WTC11 (cell line): ENCODE results near the gene IL20RB. TPM values are rescaled to one million over a fixed set of nuclear protein-coding genes. Genes with fewer than 3 reads are reported as not detected.

ENCODE experiments used
- ATAC-seq: fragments of 200-7000 bp; cut with Tn5 transposase; 2 replicates; pipeline ENCODE4 v1.10.0; 2021; ENCODE audit warnings: mild to moderate bottlenecking, moderate library complexity
- CTCF ChIA-PET: fragments of 300-600 bp; sonication (Branson Sonifier 250); formaldehyde crosslinking; loops from one replicate; lab custom pipeline; 2021; ENCODE audit warnings: antibody characterized with exemption; lab: Charles Lee
- POLR2A ChIA-PET: fragments of 350-600 bp; sonication (Branson Sonifier 250); formaldehyde crosslinking; loops from one replicate; lab custom pipeline; 2021; ENCODE audit warnings: antibody characterized with exemption; lab: Charles Lee
- DNase-seq: peaks from one replicate; pipeline ENCODE4 v3.0.0; 2021; ENCODE audit warnings: low spot score
- H3K27ac Mint-ChIP-seq: 2 replicates; pipeline ENCODE4 v1.8.0; 2021; ENCODE audit warnings: mixed read lengths
- H3K27me3 Mint-ChIP-seq: 2 replicates; pipeline ENCODE4 v1.8.0; 2021; ENCODE audit warnings: low read depth, mild to moderate bottlenecking, moderate library complexity, mixed read lengths
- H3K36me3 Mint-ChIP-seq: 2 replicates; pipeline ENCODE4 v1.8.0; 2021; ENCODE audit warnings: mixed read lengths
- H3K4me1 Mint-ChIP-seq: 2 replicates; pipeline ENCODE4 v1.8.0; 2022; ENCODE audit warnings: mixed read lengths
- H3K4me3 Mint-ChIP-seq: 2 replicates; pipeline ENCODE4 v1.8.0; 2021; ENCODE audit warnings: mild to moderate bottlenecking, moderate library complexity, mixed read lengths
- H3K9me3 Mint-ChIP-seq: 2 replicates; pipeline ENCODE4 v1.8.0; 2021; ENCODE audit warnings: mixed read lengths
- ATF1 ChIP-seq: sonication (generic); formaldehyde crosslinking; IDR thresholded peaks from 2 replicates; pipeline ENCODE4 v1.8.1; 2023; ENCODE audit warnings: mild to moderate bottlenecking, moderate library complexity, missing genetic modification reagents
- NFATC4 ChIP-seq: fragments of 250-450 bp; sonication (Bioruptor Pico); IDR thresholded peaks from 2 replicates; pipeline ENCODE4 v1.9.0; 2021; ENCODE audit warnings: mild to moderate bottlenecking
- NFYB ChIP-seq: sonication (generic); formaldehyde crosslinking; conservative IDR thresholded peaks from 2 replicates; pipeline ENCODE4 v1.8.0; 2022; ENCODE audit warnings: low read depth, missing genetic modification reagents
- NR3C1 ChIP-seq: sonication (generic); formaldehyde crosslinking; conservative IDR thresholded peaks from 2 replicates; pipeline ENCODE4 v1.8.1; 2023; ENCODE audit warnings: low read depth, mild to moderate bottlenecking, missing genetic modification reagents
- TEAD1 ChIP-seq: sonication (generic); formaldehyde crosslinking; IDR thresholded peaks from 2 replicates; pipeline ENCODE4 v1.8.0; 2022; ENCODE audit warnings: mild to moderate bottlenecking, missing genetic modification reagents
- ZNF416 ChIP-seq: fragments of 250-450 bp; sonication (Bioruptor Pico); IDR thresholded peaks from 2 replicates; pipeline ENCODE4 v1.9.0; 2021; ENCODE audit warnings: mild to moderate bottlenecking, inconsistent platforms
- ZNF423 ChIP-seq: fragments of 250-450 bp; sonication (Bioruptor Pico); IDR thresholded peaks from 2 replicates; pipeline ENCODE4 v2.1.2; 2022; ENCODE audit warnings: mild to moderate bottlenecking, moderate library complexity
- total RNA-seq: library from RNA; stranded (reverse); gene quantifications from 3 replicates; pipeline ENCODE4 v1.2.3, GENCODE V29; 2021
- TF ChIP-seq, protein P1 (sequence below): sonication (generic); formaldehyde crosslinking; conservative IDR thresholded peaks from 2 replicates; pipeline ENCODE4 v1.8.1; 2023; ENCODE audit warnings: mild to moderate bottlenecking, low read depth, missing genetic modification reagents, moderate library complexity
- TF ChIP-seq, protein P2 (sequence below): sonication (generic); formaldehyde crosslinking; IDR thresholded peaks from 2 replicates; pipeline ENCODE4 v1.8.1; 2022; ENCODE audit warnings: mild to moderate bottlenecking, missing genetic modification reagents, moderate library complexity, borderline replicate concordance
- TF ChIP-seq, protein P3 (sequence below): fragments of 250-450 bp; sonication (Bioruptor Pico); IDR thresholded peaks from 2 replicates; pipeline ENCODE4 v2.1.2; 2022; ENCODE audit warnings: mild to moderate bottlenecking, moderate library complexity
- TF ChIP-seq, protein P4 (sequence below): sonication (generic); formaldehyde crosslinking; IDR thresholded peaks from 2 replicates; pipeline ENCODE4 v1.8.0; 2022; ENCODE audit warnings: mild to moderate bottlenecking, missing genetic modification reagents
- TF ChIP-seq, protein P5 (sequence below): sonication (generic); formaldehyde crosslinking; IDR thresholded peaks from 2 replicates; pipeline ENCODE4 v1.8.1; 2022; ENCODE audit warnings: missing genetic modification reagents, borderline replicate concordance

Gene IL20RB
- total RNA-seq, 1 experiment from 2014 or later: 2.3 TPM

DNA sequence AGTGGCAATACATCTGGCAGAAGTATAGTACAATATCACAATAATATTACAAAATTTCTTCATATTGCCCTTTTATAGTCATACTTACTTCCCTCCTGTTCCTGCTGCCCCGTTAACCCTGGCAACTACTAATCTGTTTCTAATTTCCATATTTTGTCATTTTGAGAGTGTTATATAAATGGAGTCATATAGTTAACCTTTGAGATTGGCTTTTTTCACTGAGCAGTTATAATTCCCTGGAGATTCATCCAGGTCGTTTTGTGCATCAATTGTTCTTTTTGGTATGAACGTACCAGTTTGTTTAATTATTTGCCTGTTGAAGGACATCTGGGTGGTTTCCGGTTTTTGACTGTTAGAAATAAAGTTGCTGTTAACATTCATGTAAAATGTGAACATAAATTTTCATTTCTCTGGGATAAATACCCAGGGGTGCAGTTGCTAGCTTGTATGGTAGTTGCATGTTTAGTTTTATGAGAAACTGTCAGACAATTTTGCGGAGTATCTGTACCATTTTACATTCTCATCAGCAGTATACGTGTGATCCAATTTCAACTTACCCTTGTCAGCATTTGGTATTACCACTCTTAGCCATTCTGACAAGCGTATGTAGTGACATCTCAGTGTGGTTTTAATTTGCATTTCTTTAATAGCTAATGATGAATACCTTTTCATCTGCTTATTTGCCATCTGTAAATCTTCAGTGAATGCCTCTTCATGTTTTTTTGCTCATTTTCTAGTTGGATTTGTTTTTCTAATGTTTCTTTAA is 32.2 kb upstream of the IL20RB start:
- DNase-seq (no peak), ATAC-seq (no peak)
- Mint-ChIP-seq H3K9me3 (peaks cover 7% of the 10 kb centered on the region; the same call in 1 of the 2 replicates), H3K4me1 (peaks cover 7% of the 10 kb centered on the region; the same call in 1 of the 2 replicates), H3K36me3 (peaks cover 6% of the 10 kb centered on the region; the same call in 1 of the 2 replicates), H3K27me3 (no peaks in the 10 kb centered on the region), H3K4me3 (no peak overlapping the region), H3K27ac (no peak overlapping the region)
- ChIA-PET CTCF (no interaction called here), POLR2A (interaction anchor here (0.6 kb wide), 1 partner anchor 82 kb away, joined by 5 read pairs; no protein-coding TSS in a partner anchor)
- TF ChIP-seq, protein P1, sequence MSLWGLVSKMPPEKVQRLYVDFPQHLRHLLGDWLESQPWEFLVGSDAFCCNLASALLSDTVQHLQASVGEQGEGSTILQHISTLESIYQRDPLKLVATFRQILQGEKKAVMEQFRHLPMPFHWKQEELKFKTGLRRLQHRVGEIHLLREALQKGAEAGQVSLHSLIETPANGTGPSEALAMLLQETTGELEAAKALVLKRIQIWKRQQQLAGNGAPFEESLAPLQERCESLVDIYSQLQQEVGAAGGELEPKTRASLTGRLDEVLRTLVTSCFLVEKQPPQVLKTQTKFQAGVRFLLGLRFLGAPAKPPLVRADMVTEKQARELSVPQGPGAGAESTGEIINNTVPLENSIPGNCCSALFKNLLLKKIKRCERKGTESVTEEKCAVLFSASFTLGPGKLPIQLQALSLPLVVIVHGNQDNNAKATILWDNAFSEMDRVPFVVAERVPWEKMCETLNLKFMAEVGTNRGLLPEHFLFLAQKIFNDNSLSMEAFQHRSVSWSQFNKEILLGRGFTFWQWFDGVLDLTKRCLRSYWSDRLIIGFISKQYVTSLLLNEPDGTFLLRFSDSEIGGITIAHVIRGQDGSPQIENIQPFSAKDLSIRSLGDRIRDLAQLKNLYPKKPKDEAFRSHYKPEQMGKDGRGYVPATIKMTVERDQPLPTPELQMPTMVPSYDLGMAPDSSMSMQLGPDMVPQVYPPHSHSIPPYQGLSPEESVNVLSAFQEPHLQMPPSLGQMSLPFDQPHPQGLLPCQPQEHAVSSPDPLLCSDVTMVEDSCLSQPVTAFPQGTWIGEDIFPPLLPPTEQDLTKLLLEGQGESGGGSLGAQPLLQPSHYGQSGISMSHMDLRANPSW: no peak
- no peak for TF ChIP-seq ZNF423 (CRISPR knock-in tag)
- TF ChIP-seq ZNF416 (CRISPR knock-in tag): no peak
- no peak for TF ChIP-seq TEAD1 (CRISPR knock-in tag)
- TF ChIP-seq ATF1 (CRISPR knock-in tag): no peak
- TF ChIP-seq, protein P2, sequence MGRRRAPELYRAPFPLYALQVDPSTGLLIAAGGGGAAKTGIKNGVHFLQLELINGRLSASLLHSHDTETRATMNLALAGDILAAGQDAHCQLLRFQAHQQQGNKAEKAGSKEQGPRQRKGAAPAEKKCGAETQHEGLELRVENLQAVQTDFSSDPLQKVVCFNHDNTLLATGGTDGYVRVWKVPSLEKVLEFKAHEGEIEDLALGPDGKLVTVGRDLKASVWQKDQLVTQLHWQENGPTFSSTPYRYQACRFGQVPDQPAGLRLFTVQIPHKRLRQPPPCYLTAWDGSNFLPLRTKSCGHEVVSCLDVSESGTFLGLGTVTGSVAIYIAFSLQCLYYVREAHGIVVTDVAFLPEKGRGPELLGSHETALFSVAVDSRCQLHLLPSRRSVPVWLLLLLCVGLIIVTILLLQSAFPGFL: no peak
- TF ChIP-seq, protein P3, sequence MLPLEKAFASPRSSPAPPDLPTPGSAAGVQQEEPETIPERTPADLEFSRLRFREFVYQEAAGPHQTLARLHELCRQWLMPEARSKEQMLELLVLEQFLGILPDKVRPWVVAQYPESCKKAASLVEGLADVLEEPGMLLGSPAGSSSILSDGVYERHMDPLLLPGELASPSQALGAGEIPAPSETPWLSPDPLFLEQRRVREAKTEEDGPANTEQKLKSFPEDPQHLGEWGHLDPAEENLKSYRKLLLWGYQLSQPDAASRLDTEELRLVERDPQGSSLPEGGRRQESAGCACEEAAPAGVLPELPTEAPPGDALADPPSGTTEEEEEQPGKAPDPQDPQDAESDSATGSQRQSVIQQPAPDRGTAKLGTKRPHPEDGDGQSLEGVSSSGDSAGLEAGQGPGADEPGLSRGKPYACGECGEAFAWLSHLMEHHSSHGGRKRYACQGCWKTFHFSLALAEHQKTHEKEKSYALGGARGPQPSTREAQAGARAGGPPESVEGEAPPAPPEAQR (CRISPR knock-in tag): no peak
- TF ChIP-seq NFYB: no peak
- TF ChIP-seq NFATC4 (CRISPR knock-in tag): no peak
- TF ChIP-seq, protein P4, sequence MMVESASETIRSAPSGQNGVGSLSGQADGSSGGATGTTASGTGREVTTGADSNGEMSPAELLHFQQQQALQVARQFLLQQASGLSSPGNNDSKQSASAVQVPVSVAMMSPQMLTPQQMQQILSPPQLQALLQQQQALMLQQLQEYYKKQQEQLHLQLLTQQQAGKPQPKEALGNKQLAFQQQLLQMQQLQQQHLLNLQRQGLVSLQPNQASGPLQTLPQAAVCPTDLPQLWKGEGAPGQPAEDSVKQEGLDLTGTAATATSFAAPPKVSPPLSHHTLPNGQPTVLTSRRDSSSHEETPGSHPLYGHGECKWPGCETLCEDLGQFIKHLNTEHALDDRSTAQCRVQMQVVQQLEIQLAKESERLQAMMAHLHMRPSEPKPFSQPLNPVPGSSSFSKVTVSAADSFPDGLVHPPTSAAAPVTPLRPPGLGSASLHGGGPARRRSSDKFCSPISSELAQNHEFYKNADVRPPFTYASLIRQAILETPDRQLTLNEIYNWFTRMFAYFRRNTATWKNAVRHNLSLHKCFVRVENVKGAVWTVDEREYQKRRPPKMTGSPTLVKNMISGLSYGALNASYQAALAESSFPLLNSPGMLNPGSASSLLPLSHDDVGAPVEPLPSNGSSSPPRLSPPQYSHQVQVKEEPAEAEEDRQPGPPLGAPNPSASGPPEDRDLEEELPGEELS (CRISPR knock-in tag): no peak

DNA sequence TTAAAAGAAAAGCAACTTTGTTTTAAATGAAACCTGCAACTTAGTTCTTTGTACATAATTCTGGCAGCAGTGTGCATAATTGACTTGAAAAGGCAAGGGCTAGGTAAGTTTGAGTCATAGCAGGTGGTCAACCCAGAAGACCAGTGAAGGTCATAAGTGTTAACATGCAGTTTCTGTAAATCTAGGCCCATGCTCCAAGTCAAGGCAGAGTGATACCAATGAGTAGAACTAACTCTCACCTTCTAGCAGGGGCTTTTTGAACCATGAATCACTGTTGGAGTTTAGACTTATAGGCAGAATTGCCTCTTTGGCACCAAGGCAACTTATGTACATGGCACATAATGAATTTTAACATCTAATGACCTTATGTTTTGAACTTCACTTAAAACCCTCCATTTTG is 29.5 kb upstream of the IL20RB start:
- TF ChIP-seq, protein P5, sequence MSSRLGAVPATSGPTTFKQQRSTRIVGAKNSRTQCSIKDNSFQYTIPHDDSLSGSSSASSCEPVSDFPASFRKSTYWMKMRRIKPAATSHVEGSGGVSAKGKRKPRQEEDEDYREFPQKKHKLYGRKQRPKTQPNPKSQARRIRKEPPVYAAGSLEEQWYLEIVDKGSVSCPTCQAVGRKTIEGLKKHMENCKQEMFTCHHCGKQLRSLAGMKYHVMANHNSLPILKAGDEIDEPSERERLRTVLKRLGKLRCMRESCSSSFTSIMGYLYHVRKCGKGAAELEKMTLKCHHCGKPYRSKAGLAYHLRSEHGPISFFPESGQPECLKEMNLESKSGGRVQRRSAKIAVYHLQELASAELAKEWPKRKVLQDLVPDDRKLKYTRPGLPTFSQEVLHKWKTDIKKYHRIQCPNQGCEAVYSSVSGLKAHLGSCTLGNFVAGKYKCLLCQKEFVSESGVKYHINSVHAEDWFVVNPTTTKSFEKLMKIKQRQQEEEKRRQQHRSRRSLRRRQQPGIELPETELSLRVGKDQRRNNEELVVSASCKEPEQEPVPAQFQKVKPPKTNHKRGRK (CRISPR knock-in tag): no peak
- TF ChIP-seq NR3C1 (CRISPR knock-in tag): no peak
- H3K27me3 Mint-ChIP-seq: no peaks in the 10 kb centered on the region
- no peak overlapping the region for H3K27ac Mint-ChIP-seq
- CTCF ChIA-PET: no interaction called here
- H3K4me3 Mint-ChIP-seq: no peak overlapping the region
- peaks cover 8% of the 10 kb centered on the region for H3K36me3 Mint-ChIP-seq
- H3K9me3 Mint-ChIP-seq: no peaks in the 10 kb centered on the region
- POLR2A ChIA-PET: interaction anchor here (1.2 kb wide), 1 partner anchor 66 kb away, joined by 5 read pairs; the partner anchor contains the start of gene NCK1
- no peaks in the 10 kb centered on the region for H3K4me1 Mint-ChIP-seq
- ATAC-seq (no peak), DNase-seq (no peak)
